ENCODE results near the gene DHX29.

DNA sequence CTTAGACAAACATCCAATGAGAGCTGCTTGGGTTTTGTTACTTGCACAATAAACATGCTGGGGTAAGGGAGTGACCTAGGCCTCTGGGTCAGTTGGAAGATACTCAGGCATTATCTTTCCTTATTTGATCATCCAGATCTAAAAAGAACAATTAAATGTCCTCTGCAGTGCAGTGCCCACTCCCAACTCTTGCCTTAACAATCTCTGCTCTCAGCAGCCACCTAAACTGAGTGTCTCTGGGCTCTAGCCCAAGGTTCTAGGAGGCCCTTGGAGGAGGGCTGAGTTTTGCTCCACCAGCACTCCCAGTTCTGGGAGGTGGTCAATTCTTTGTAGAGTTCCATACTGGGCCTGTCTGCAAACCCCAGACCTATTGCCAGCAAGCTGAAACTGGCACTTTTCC lies 82.1 kb downstream of the DHX29 start:
- TF ChIP-seq, protein P1, sequence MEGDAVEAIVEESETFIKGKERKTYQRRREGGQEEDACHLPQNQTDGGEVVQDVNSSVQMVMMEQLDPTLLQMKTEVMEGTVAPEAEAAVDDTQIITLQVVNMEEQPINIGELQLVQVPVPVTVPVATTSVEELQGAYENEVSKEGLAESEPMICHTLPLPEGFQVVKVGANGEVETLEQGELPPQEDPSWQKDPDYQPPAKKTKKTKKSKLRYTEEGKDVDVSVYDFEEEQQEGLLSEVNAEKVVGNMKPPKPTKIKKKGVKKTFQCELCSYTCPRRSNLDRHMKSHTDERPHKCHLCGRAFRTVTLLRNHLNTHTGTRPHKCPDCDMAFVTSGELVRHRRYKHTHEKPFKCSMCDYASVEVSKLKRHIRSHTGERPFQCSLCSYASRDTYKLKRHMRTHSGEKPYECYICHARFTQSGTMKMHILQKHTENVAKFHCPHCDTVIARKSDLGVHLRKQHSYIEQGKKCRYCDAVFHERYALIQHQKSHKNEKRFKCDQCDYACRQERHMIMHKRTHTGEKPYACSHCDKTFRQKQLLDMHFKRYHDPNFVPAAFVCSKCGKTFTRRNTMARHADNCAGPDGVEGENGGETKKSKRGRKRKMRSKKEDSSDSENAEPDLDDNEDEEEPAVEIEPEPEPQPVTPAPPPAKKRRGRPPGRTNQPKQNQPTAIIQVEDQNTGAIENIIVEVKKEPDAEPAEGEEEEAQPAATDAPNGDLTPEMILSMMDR (IDR thresholded peaks at IDR 0.05), result no peak
- TF ChIP-seq EZH2 (IDR thresholded peaks at IDR 0.05; ENCODE audit: borderline replicate concordance, insufficient read depth, low read depth, low read length, poor library complexity, severe bottlenecking), result no peak
